NCI-H345 treated with DMSO at 0.1 percent for 48 hours (cell line): Measurements from ENCODE around the gene GPC3.
"Not testable (repeated sequence)": the region's sequence is repeated elsewhere in the genome, so short reads cannot be mapped to it uniquely, and the experiment has no call there.

Experiments
- DNase-seq: peaks from one replicate; lab custom pipeline; 2025; ENCODE audit not compliant: unreplicated experiment; lab: John Stamatoyannopoulos, UW

The GPC3 gene

GRCh38 chrX:133897593-133898163 lies 87.7 kb downstream of the GPC3 start:
- DNase-seq, result no peak

GRCh38 chrX:133892337-133892736 lies 93.1 kb downstream of the GPC3 start:
- DNase-seq, result no peak

DNA sequence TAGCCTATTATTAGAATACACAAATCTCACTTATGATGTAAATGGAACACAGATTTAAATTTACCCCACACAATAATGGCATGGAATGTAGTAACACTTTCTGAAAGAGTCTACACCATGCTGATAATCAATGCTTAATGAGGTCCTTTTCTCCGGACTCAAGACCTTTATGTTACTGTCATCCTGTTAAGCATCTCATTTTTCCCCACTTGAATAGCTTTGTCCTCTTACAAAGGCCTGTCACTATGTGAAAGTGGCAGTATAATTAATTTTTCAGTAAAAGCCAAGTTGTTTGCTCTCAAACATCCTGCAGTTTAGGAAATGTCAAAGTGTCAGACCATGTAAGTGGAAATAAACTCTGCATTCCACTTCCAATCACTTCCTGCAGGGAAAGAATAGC lies 96.4 kb downstream of the GPC3 start:
- DNase-seq, result no peak

GRCh38 chrX:133888084-133888483 lies 97.3 kb downstream of the GPC3 start:
- not testable (repeated sequence) for DNase-seq

GRCh38 chrX:133884430-133885394 lies 100.7 kb downstream of the GPC3 start:
- DNase-seq, result no peak

DNA sequence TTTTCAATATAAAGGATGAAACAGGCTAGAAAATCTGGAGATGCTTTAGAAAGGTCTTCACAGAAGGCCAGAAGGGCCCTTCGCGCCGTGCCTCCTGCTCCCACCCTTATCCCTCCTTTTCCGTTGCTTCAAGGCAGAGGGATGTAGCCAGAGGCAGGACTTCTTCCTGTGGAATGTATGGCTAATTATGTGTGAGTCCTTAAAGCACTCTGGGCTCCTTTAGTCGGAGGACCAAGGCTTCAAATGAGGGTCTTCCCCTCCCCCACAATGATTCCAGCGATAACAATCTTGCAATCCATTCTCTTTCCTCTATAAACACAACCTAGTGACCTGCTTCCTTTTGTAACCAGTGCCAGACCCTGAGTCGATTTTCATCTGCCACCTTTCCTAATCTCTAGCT lies 103.5 kb downstream of the GPC3 start:
- no peak for DNase-seq

DNA sequence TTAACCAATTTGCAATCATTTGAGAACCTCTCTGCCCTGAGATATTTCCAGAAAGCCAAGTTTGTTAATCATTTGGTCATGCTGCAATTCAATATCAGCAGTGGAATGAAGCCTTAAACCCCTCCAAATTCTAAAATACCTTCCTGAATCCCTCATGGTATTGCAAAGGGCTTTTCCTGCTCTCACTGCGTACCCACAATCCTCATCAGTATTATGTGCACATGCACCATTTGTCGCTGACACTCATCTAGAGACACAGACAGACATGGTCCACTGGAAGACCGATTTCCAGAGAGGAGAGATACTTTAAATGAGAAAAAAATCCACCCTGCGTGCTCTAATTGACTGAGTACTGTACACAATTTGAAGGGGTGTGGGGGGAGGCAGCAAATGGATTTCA lies 104.4 kb downstream of the GPC3 start:
- DNase-seq, result no peak

- DNase-seq, result no peak
These were observed 105.4 kb downstream of the GPC3 start for GRCh38 chrX:133880032-133880443.

DNA sequence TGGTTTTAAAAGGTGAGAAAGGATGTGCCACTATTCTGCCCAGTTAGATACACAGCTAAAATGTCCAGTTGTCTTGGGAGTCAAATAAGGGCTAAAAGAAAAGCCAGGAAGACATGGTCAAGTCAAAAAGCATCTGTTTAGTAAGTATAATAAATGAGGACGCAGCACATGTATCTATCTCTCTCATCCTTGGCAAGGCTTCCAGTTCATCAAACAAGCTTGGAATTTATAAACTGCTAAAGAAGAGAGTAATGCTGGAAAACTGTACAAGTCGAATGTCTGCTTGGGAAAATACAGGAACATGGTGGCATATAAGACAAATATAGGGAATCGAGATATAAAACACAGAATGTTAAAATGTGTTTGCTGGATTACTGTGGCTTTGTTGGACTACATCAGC lies 106.7 kb downstream of the GPC3 start:
- no peak for DNase-seq

- DNase-seq, result no peak
These were observed 108.7 kb downstream of the GPC3 start for GRCh38 chrX:133876646-133877045.

DNA sequence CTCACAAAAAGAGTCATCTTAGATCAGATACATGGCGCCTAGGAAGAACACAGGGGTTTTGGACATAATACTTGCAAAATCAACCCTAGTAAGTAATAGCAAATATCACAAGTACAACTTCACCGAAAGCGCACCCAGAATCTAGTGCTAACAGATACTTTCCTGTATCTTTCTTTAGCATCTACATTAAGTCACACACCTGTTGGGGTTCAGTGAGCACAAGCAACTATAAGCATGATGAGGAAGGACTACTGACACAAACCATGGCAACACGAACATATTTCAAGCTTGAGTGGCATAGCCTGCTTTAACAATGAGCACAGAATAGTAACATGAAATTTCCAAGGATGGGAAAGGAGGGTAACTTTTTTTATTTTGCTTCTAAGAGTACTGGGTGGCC lies 116.1 kb downstream of the GPC3 start:
- DNase-seq, result no peak

DNA sequence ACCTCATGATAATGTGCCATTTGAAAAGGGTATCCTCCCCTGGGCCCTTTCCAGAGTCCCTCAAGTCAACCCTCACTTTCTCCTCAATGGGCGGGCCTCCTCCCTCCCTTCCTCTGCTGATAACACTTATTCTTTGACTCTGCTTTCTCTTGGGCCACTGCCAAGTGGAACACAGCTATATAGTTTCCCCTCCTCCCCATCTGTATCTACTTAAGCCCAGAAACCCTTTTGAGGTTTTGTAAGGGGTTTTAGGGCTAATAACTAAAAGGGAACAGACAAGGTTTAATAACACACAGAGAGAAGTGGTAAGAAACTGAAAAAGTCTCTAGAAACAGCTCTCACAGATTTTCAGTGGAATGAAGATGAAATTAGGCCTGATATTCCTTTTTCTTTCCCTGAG lies 116.7 kb downstream of the GPC3 start:
- no peak for DNase-seq

DNA sequence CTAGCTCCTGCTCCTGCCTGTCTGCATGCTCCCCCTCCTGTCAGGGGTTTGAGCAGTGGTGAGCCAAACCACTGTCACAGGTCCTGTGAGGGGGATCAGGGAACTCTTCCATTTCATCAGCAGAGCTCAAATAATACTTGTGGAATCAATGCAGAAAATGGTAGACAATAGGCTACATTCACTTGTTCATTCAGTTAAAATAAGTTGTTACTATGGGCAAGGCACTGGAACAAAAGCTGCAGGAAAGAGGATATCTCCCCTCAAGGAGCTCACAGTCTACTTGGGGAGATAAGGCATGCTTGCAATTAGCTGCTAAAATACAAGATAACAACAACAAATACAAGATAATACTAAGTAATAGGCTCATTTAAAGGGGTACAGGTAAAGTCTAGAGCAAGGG lies 117.1 kb downstream of the GPC3 start:
- DNase-seq, result no peak

- DNase-seq, result no peak
These were observed 119.5 kb downstream of the GPC3 start for GRCh38 chrX:133865761-133866471.

DNA sequence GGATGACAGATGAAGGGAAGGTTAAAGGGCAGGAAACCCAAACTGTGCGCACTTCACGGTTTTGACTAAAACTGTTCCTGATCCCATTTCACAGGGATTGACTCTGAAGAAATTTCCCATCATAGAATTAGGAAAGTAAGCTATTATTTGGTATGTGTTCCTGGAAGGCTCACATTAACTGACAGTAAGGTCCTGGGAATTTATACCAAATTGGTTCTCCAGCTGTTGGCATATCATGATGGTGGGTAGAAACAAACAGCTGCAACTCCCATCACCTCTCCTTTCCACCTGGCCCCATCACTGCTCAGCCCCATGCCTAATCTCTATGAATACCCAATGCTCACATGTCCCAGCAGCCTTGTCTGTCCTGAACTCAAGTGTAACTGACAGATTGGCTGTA lies 121.2 kb downstream of the GPC3 start:
- DNase-seq, result no peak

- DNase-seq, result no peak
These were observed 125.5 kb downstream of the GPC3 start for GRCh38 chrX:133859860-133860259.

GRCh38 chrX:133859336-133859735 lies 126.1 kb downstream of the GPC3 start:
- DNase-seq, result peak; percentile 57

DNA sequence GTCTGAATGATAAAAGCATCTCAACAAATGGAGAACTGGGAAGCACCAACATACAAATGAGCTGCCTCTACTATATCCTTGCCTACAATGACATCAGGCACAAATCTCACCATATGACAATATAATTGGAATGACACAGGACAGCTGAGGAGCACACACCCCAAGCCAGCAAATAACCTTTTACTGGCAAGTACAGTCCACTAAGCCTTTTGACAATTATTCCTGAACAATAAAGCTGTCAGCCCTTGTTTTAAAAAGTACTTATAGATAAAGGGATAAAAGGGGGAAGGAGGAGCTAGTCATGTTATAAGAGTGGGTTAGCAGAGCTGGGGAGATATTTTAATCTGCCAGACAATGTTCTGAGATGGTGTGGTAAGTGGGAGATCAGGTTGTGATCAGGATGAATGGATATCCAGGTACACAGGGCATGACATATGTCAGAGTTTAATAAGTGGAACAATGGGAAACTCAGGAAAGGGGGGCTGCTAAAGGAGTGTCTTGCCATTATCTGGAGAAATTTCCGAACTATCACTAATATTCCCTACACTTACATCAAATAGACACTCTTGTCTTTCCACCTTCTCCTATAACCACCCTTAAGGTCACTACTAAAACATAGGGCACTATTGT lies 127.6 kb downstream of the GPC3 start:
- no peak for DNase-seq

- DNase-seq, result no peak
These were observed 128.6 kb downstream of the GPC3 start for GRCh38 chrX:133856819-133857218.

- no peak for DNase-seq
These were observed 131.1 kb downstream of the GPC3 start for GRCh38 chrX:133854290-133854689.

GRCh38 chrX:133852837-133853356 lies 132.5 kb downstream of the GPC3 start:
- no peak for DNase-seq
